HG02610 (cell line): ENCODE measurements around the gene SPNS2.

Experiments used
- ATAC-seq: cut with Tn5 transposase; IDR thresholded peaks from one replicate; pipeline ENCODE4 v1.9.1; 2021; ENCODE audit warnings: mild to moderate bottlenecking, moderate library complexity; ENCODE audit not compliant: unreplicated experiment

SPNS2 gene

GRCh38 chr17:4536742-4537411 is 38.2 kb downstream of the SPNS2 start:
- no peak for ATAC-seq

- ATAC-seq, result no peak
These were observed 39.0 kb downstream of the SPNS2 start for GRCh38 chr17:4537451-4538235.

- ATAC-seq, result no peak
These were observed 39.7 kb downstream of the SPNS2 start for GRCh38 chr17:4538236-4539002.

GRCh38 chr17:4539025-4539424 is 40.3 kb downstream of the SPNS2 start:
- ATAC-seq, result no peak

- no peak for ATAC-seq
These were observed 41.0 kb downstream of the SPNS2 start for GRCh38 chr17:4539576-4540223.

GRCh38 chr17:4540224-4540651 is 41.6 kb downstream of the SPNS2 start:
- ATAC-seq, result no peak

GRCh38 chr17:4540687-4541327 is 42.1 kb downstream of the SPNS2 start:
- ATAC-seq, result no peak

DNA sequence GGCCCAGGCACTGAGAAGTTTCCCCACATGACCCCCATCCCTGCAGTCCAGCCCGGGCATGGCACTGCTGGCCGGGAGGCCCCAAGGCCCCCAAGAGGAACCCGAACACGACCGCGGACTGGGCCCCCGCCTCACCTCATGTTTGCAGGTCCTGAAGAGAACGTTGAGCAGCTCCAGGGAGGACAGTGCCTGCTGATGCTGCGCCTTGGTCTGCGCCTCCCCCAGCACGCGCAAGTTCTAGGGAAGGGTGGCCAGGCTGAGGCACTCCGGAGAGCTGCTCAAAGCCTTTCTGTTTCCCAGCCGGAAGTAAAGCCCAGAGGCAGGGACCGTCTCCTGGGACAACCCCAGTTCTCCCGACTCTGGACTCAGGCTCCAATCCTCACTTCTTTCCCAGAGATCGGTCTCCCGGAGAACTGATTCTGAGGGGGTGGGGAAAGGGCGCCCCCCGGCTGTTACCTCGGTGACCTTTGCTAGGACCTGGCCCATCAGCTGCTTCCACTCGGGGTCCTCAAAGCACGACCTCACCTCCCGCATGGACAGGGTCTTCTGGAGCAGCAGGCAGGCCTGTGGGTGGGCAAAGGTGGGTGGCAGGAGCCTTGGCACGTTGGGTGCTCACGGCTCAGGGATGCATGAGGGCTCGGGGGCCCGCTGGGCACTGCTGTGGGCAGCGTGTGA is 42.8 kb downstream of the SPNS2 start:
- no peak for ATAC-seq

DNA sequence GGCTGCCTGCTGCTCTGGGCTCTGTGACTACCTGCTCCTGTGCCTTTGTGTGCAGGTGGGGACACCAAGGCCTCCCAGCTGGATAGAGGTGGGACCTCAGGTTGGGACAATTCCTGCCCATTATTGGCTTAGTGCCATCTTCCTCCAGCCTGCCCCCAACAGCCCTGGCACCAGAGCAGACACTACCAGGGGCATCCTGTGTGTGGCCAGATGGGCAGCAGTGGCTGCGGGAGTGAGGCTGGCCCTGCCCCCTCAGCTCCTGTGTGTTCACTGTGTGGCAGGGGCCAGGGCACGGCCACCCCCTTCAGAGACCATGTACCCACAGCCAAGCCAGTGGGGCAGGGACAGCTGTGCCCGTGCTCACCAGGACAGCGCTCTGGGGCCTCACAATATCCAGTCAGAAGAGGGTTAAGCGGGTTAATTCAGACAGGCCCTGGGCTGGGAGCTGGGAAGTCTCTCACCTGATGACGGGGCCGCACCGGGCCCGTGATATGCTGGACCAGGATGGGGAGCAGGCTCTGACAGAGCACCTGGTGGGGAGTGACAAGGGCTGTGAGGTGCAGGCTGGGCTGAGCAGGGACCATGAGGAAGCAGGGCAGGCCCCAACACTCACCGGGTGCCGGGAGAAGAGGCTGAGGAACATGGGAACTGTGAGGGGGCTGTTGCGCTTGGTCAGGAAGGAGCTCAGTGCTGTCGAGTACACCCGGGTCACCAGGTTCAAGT is 43.5 kb downstream of the SPNS2 start:
- no peak for ATAC-seq

- no peak for ATAC-seq
These were observed 44.1 kb downstream of the SPNS2 start for GRCh38 chr17:4542726-4543191.

GRCh38 chr17:4543557-4544026 is 44.9 kb downstream of the SPNS2 start:
- ATAC-seq, result no peak

- ATAC-seq, result no peak
These were observed 45.7 kb downstream of the SPNS2 start for GRCh38 chr17:4544135-4544950.

DNA sequence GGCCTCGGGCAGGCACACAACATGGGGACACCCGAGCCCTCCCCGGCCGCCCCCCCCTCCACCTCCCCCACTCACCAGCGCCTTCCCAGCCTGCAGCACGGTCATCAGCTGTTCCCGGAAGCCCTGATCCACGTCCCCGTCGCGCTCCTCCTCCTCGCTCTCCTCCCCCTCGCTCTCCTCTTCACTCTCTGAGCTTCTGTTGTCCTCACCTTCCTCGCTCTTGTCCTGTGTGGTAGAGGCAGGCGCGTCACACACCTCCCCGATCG is 46.2 kb downstream of the SPNS2 start:
- no peak for ATAC-seq

DNA sequence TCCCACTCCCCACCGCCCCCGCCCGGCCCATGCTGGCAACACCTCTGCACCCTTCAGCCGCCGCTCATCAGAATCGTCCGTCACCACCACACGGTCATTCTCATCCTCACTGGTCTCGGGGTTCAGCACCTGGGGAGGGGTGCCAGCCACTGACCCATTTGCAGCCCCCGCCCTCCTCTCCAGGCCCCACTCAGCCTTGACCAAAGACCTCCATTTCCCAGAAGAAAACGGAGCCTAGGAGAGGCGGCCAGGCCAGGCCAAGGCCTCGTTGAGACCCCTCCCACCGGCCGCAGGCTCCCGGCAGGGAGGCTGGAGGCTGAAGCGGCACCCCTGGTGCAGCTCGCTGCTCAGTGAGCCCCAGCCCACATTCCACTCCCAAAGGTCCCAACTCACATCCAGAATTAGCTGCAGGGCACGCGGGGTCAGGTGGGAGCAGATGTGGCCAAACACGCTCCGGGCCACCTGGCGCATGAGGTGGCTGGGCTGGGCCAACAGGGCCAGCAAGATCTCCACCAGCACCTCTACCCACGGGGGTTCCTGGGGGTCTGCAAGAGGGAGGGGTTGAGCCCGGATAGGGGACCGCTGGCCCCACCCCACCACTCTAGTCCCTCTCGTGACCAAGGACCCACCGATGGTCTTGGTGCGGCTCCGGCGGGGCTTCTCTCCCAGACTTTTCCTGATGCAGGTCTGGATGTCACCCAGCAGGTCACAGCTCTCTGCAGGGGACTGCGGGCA is 46.7 kb downstream of the SPNS2 start:
- no peak for ATAC-seq

GRCh38 chr17:4547118-4547906 is 48.6 kb downstream of the SPNS2 start:
- ATAC-seq, result no peak

DNA sequence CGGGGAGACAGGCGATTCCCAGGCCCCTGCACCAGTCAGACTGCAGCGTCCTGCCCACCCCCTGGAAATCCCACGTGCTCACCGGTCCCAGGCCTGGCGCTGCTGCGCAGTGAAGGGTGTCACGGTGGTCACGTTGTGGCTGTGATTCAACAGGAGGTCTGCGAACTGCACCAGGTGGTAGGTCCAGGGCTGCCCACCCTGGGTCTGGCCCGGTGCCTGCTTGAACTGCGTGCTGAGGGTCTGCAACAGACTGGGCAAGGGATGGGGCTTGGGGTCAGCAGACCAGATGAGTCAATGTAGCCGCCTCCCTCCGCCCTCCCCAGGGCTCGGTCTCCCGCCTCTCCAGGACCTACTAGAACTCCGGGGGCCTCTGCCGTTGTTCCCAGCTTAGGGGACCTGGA is 49.4 kb downstream of the SPNS2 start:
- no peak for ATAC-seq
